HepG2 (cell line): ENCODE results near the gene MRO. TPM values are rescaled to one million over a fixed set of nuclear protein-coding genes. Genes with fewer than 3 reads are reported as not detected.

ENCODE experiments used
- ATAC-seq: fragments of 200-7000 bp; cut with Tn5 transposase; 3 replicates; pipeline ENCODE4 v1.9.1; 2020; ENCODE audit warnings: mild to moderate bottlenecking, moderate library complexity
- BruUV-seq: library from RNA; stranded (reverse); fragments of 400-500 nt; replicated peaks from 2 replicates; lab custom pipeline; 2021; lab: Mats Ljungman, UMichigan
- CTCF ChIA-PET: fragments of 300-600 bp; formaldehyde crosslinking; extraction: SDS; loops from one replicate; lab custom pipeline; 2021; ENCODE audit warnings: low total read pairs, inconsistent platforms, low intra/inter-chr PET ratio; lab: Yijun Ruan, JAX
- POLR2A ChIA-PET: fragments of 350-600 bp; sonication (Branson Sonifier 250); formaldehyde crosslinking; loops from one replicate; lab custom pipeline; 2020; ENCODE audit warnings: antibody characterized with exemption, inconsistent platforms; lab: Yijun Ruan, JAX
- DNase-seq: peaks from one replicate; pipeline ENCODE4 v3.0.0-alpha.2; 2015; ENCODE audit warnings: low spot score
- FAIRE-seq: peaks from 3 replicates; lab custom pipeline; 2011; peaks lifted over from hg19 to GRCh38; lab: Jason Lieb, UNC
- H2AFZ ChIP-seq: one replicate; pipeline ENCODE4 v1.6.1; 2011; ENCODE audit warnings: low read length, inconsistent platforms
- H3K27ac ChIP-seq: fragments of 300-600 bp; 3 replicates; pipeline ENCODE4 v1.8.0; 2011; ENCODE audit warnings: mixed run types, mild to moderate bottlenecking, mixed read lengths, low read length, inconsistent platforms; ENCODE audit not compliant: insufficient read depth; ENCODE audit errors: extremely low read length
- H3K27me3 ChIP-seq, 2 experiments: fragments of 200-600 bp in 1 of 2; 2 replicates in 1 of 2; 3 replicates in 1 of 2; pipeline versions ENCODE4 v1.6.0 to v1.8.0; 2011; ENCODE audit warnings: low read length in 2 of 2, mild to moderate bottlenecking in 2 of 2, moderate library complexity in 2 of 2, inconsistent platforms in 1 of 2; ENCODE audit not compliant: insufficient read depth in 2 of 2, control insufficient read depth in 1 of 2
- H3K36me3 ChIP-seq, 2 experiments: fragments of 200-600 bp in 1 of 2; replicated peaks in 1 of 2; 2 replicates in 1 of 2; 3 replicates in 1 of 2; pipeline versions ENCODE4 v1.5.1 to v1.8.0; 2011; ENCODE audit warnings: low read length in 2 of 2, inconsistent platforms in 1 of 2; ENCODE audit not compliant: insufficient read depth in 2 of 2, control insufficient read depth in 1 of 2
- H3K4me1 ChIP-seq: 2 replicates; pipeline ENCODE4 v1.5.1; 2012; ENCODE audit warnings: low read length, inconsistent platforms; ENCODE audit not compliant: insufficient read depth
- H3K4me2 ChIP-seq: 2 replicates; pipeline ENCODE4 v1.6.0; 2011; ENCODE audit warnings: low read depth, low read length, inconsistent platforms
- H3K4me3 ChIP-seq, 3 experiments: fragments of 200-600 bp in 1 of 3; sonication (generic), shearing (Covaris generic) in 1 of 3; replicated peaks in 1 of 3; 2 replicates each; pipeline ENCODE4 v1.5.1; 2011 to 2016; ENCODE audit warnings: low read length in 3 of 3, inconsistent platforms in 2 of 3, low read depth in 2 of 3, mild to moderate bottlenecking in 2 of 3, control low read depth in 1 of 3, mixed read lengths in 1 of 3; ENCODE audit not compliant: insufficient read depth in 1 of 3
- H3K79me2 ChIP-seq: one replicate; pipeline ENCODE4 v1.6.1; 2011; ENCODE audit warnings: low read length, inconsistent platforms; ENCODE audit not compliant: insufficient read depth
- H3K9ac ChIP-seq: 2 replicates; pipeline ENCODE4 v1.6.0; 2011; ENCODE audit warnings: mild to moderate bottlenecking, low read depth, low read length, inconsistent platforms; ENCODE audit not compliant: insufficient read depth
- H3K9me3 ChIP-seq: 2 replicates; pipeline ENCODE4 v1.5.1; 2012; ENCODE audit warnings: mild to moderate bottlenecking, low read length
- H4K20me1 ChIP-seq: 2 replicates; pipeline ENCODE4 v1.6.0; 2011; ENCODE audit warnings: inconsistent platforms, mild to moderate bottlenecking, low read length, moderate library complexity; ENCODE audit not compliant: insufficient read depth
- CENPT ChIP-seq: sonication (generic); formaldehyde crosslinking; IDR thresholded peaks from 2 replicates; pipeline ENCODE4 v1.8.0; 2022; ENCODE audit warnings: low read depth, mild to moderate bottlenecking, moderate library complexity, missing genetic modification reagents
- FOXO1 ChIP-seq: sonication (generic); formaldehyde crosslinking; IDR thresholded peaks from 2 replicates; pipeline ENCODE4 v1.4.0; 2020; ENCODE audit warnings: missing genetic modification reagents
- KDM5A ChIP-seq: fragments of 200-600 bp; sonication (generic); IDR thresholded peaks from 2 replicates; pipeline ENCODE4 v1.7.0; 2018; ENCODE audit warnings: antibody characterized with exemption, mild to moderate bottlenecking, low read length, borderline replicate concordance
- PHF20 ChIP-seq: sonication (generic); formaldehyde crosslinking; IDR thresholded peaks from 2 replicates; pipeline ENCODE4 v1.5.0; 2020; ENCODE audit warnings: mild to moderate bottlenecking, missing genetic modification reagents
- RFXANK ChIP-seq: IDR thresholded peaks from 2 replicates; pipeline ENCODE4 v1.6.1; 2016
- THAP9 ChIP-seq: sonication (generic); formaldehyde crosslinking; IDR thresholded peaks from 2 replicates; pipeline ENCODE4; 2020; ENCODE audit warnings: missing genetic modification reagents, mild to moderate bottlenecking, borderline replicate concordance
- TSC22D2 ChIP-seq: sonication (generic); formaldehyde crosslinking; IDR thresholded peaks from 2 replicates; pipeline ENCODE4 v1.5.1; 2020; ENCODE audit warnings: missing genetic modification reagents, mild to moderate bottlenecking, borderline replicate concordance
- U2AF1 ChIP-seq: fragments of 200-400 bp; formaldehyde crosslinking; optimal IDR thresholded peaks from 2 replicates; pipeline ENCODE3; 2017; ENCODE audit warnings: mild to moderate bottlenecking, low read depth, low read length
- ZBTB8A ChIP-seq: sonication (generic); formaldehyde crosslinking; IDR thresholded peaks from 2 replicates; pipeline ENCODE4 v1.4.0; 2020; ENCODE audit warnings: mild to moderate bottlenecking, low read depth, missing genetic modification reagents, borderline replicate concordance
- ZNF747 ChIP-seq: sonication (generic); formaldehyde crosslinking; IDR thresholded peaks from 2 replicates; pipeline ENCODE4 v1.8.1; 2023; ENCODE audit warnings: missing genetic modification reagents, mild to moderate bottlenecking, borderline replicate concordance
- WGBS: methylation state at CpG from one replicate; pipeline ENCODE4 v1.1.6; 2017; ENCODE audit warnings: low lambda C conversion rate; 5-methylcytosine and 5-hydroxymethylcytosine counted together
- in situ Hi-C: cut with HindIII; loops from 2 replicates; pipeline ENCODE4 v1.10.0; 2017; ENCODE audit warnings: low pct_unique_long_range_greater_than_20kb; ENCODE audit not compliant: extremely low pct_ligation_motif_present
- intact Hi-C: fragments of 100-400 bp; cut with micrococcal nuclease; formaldehyde crosslinking; loops from one replicate; pipeline ENCODE4 v1.10.0; 2022; ENCODE audit not compliant: unreplicated experiment
- polyA plus RNA-seq, 8 experiments: library from polyadenylated mRNA; depleted of rRNA in 3 of 8; stranded (reverse) in 7 of 8; unstranded in 1 of 8; fragments of >200 nt; fragmentation: Illumina TruSeq in 4 of 8; extraction: Trizol in 4 of 8; gene quantifications; 2 replicates each; pipeline versions ENCODE4 v1.2.1 to v1.2.3, GENCODE V29; 2011 to 2016; ENCODE audit warnings: low read depth in 4 of 8, missing spikeins in 1 of 8, mixed read lengths in 1 of 8; ENCODE audit not compliant: insufficient read depth in 1 of 8
- total RNA-seq, 5 experiments: library from RNA; depleted of rRNA; stranded (reverse); fragments of >200 nt; fragmentation: Illumina TruSeq; extraction: Trizol; gene quantifications; 2 replicates each; pipeline ENCODE4 v1.2.3, GENCODE V29; 2016; ENCODE audit warnings: low read depth in 1 of 5
- TF ChIP-seq, protein P1 (sequence below): IDR thresholded peaks from 2 replicates; pipeline ENCODE4 v1.6.1; 2016
- TF ChIP-seq, protein P2 (sequence below): sonication (generic); formaldehyde crosslinking; IDR thresholded peaks from 2 replicates; pipeline ENCODE4 v1.5.1; 2020; ENCODE audit warnings: mild to moderate bottlenecking, missing genetic modification reagents

The MRO gene
- total and polyA plus RNA-seq, 2 of the 13 experiments (the other 11 are each of a cell fraction or from before 2014, with no cell fraction given): not detected

- ChIA-PET POLR2A (no interaction called here), CTCF (no interaction called here)
- no peaks in the 10 kb centered on the region for H3K79me2 ChIP-seq
- H4K20me1 ChIP-seq: no peaks in the 10 kb centered on the region
- in situ Hi-C loops (no loop called here), intact Hi-C loops (no loop called here)
- no peak overlapping the region for H3K27ac ChIP-seq
- H3K36me3 ChIP-seq: no peaks in the 10 kb centered on the region
- BruUV-seq: no TSS peak
- H3K9me3 ChIP-seq: no peaks in the 10 kb centered on the region
- no peak overlapping the region for H3K9ac ChIP-seq
- FAIRE-seq (no peak), ATAC-seq (no peak), DNase-seq (no peak)
- H3K4me1 ChIP-seq: peaks cover under 1% of the 10 kb centered on the region; the same call in 1 of the 2 replicates
- no peak overlapping the region for H3K4me2 ChIP-seq
- TF ChIP-seq PHF20 (no peak), ZNF747 (CRISPR knock-in tag) (no peak), THAP9 (no peak), TSC22D2 (CRISPR knock-in tag) (no peak), KDM5A (no peak), FOXO1 (CRISPR knock-in tag) (no peak), U2AF1 (no peak), CENPT (CRISPR knock-in tag) (no peak), RFXANK (CRISPR knock-in tag) (no peak), ZBTB8A (no peak)
- TF ChIP-seq, protein P1, sequence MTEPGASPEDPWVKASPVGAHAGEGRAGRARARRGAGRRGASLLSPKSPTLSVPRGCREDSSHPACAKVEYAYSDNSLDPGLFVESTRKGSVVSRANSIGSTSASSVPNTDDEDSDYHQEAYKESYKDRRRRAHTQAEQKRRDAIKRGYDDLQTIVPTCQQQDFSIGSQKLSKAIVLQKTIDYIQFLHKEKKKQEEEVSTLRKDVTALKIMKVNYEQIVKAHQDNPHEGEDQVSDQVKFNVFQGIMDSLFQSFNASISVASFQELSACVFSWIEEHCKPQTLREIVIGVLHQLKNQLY (CRISPR knock-in tag): no peak
- TF ChIP-seq, protein P2, sequence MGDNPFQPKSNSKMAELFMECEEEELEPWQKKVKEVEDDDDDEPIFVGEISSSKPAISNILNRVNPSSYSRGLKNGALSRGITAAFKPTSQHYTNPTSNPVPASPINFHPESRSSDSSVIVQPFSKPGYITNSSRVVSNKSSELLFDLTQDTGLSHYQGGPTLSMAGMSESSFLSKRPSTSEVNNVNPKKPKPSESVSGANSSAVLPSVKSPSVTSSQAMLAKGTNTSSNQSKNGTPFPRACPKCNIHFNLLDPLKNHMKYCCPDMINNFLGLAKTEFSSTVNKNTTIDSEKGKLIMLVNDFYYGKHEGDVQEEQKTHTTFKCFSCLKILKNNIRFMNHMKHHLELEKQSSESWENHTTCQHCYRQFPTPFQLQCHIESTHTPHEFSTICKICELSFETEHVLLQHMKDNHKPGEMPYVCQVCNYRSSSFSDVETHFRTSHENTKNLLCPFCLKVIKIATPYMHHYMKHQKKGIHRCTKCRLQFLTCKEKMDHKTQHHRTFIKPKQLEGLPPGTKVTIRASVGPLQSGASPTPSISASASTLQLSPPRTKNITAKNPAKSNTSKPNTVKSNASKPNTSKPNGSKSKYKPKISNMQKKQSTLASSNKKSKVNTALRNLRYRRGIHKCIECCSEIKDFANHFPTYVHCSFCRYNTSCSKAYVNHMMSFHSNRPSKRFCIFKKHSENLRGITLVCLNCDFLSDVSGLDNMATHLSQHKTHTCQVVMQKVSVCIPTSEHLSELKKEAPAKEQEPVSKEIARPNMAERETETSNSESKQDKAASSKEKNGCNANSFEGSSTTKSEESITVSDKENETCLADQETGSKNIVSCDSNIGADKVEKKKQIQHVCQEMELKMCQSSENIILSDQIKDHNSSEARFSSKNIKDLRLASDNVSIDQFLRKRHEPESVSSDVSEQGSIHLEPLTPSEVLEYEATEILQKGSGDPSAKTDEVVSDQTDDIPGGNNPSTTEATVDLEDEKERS (CRISPR knock-in tag): no peak
- no peak overlapping the region for H3K4me3 ChIP-seq
- H2AFZ ChIP-seq: no peak overlapping the region
- 57% methylated on average over 1 of the region's 2 CpGs for WGBS
- peaks cover 0 to 10% of the 10 kb centered on the region in 2 experiments; a peak in 1 of 5 replicates for H3K27me3 ChIP-seq
Observed at GRCh38 chr18:50812834-50813233, 7.0 kb downstream of the MRO start.
